Liver (tissue), 9 donors: ENCODE measurements around the gene SPTSSA. TPM values are rescaled to one million over a fixed set of nuclear protein-coding genes. Genes with fewer than 3 reads are reported as not detected.
"Not testable (repeated sequence)": the region's sequence is repeated elsewhere in the genome, so short reads cannot be mapped to it uniquely, and the experiment has no call there.

Source experiments
- DNase-seq: peaks from one replicate; pipeline ENCODE4 v3.0.0-alpha.2; 2017; ENCODE audit warnings: low spot score
- H3K27ac ChIP-seq, 2 donors: one replicate each; pipeline ENCODE4 v1.7.0; 2013; ENCODE audit warnings: inconsistent platforms in 2 of 2, low read length in 2 of 2, control low read depth in 1 of 2, low read depth in 1 of 2, mild to moderate bottlenecking in 1 of 2
- H3K27me3 ChIP-seq, 4 donors: one replicate each; pipeline versions ENCODE4 v1.6.1 to v1.7.0; 2013; ENCODE audit warnings: low read length in 3 of 4, inconsistent platforms in 1 of 4, mild to moderate bottlenecking in 1 of 4, moderate library complexity in 1 of 4; ENCODE audit not compliant: control insufficient read depth in 4 of 4, insufficient read depth in 4 of 4
- H3K36me3 ChIP-seq, 4 donors: one replicate each; pipeline versions ENCODE4 v1.6.1 to v1.7.0; 2013; ENCODE audit warnings: low read length in 3 of 4, mild to moderate bottlenecking in 3 of 4, low read depth in 1 of 4, moderate library complexity in 1 of 4; ENCODE audit not compliant: control insufficient read depth in 4 of 4, insufficient read depth in 3 of 4
- H3K4me1 ChIP-seq, 4 donors: one replicate each; pipeline versions ENCODE4 v1.6.1 to v1.7.0; 2013; ENCODE audit warnings: low read length in 3 of 4, mild to moderate bottlenecking in 3 of 4, moderate library complexity in 1 of 4; ENCODE audit not compliant: control insufficient read depth in 4 of 4, insufficient read depth in 4 of 4
- H3K4me3 ChIP-seq, 3 donors: one replicate each; pipeline versions ENCODE4 v1.6.1 to v1.7.0; 2013; ENCODE audit warnings: low read length in 3 of 3, control low read depth in 1 of 3, low read depth in 1 of 3, mild to moderate bottlenecking in 1 of 3
- H3K9ac ChIP-seq, 2 donors: one replicate each; pipeline ENCODE4 v1.7.0; 2013; ENCODE audit warnings: low read length in 2 of 2, mild to moderate bottlenecking in 2 of 2, moderate library complexity in 2 of 2, control low read depth in 1 of 2, low read depth in 1 of 2
- H3K9me3 ChIP-seq, 4 donors: one replicate each; pipeline versions ENCODE4 v1.6.1 to v1.7.0; 2013; ENCODE audit warnings: low read length in 3 of 4; ENCODE audit not compliant: control insufficient read depth in 4 of 4
- FOXA1 ChIP-seq: IDR thresholded peaks from 2 replicates; pipeline ENCODE4 v1.6.1; 2016; ENCODE audit warnings: antibody characterized with exemption
- FOXA2 ChIP-seq: IDR thresholded peaks from 2 replicates; pipeline ENCODE4 v1.6.1; 2016; ENCODE audit warnings: antibody characterized with exemption
- GABPA ChIP-seq, 2 donors: IDR thresholded peaks in 1 of 2; conservative IDR thresholded peaks in 1 of 2; 2 replicates each; pipeline ENCODE4 v1.6.1; 2016; ENCODE audit warnings: antibody characterized with exemption in 2 of 2, mild to moderate bottlenecking in 1 of 2, moderate library complexity in 1 of 2
- HNF4A ChIP-seq, 2 donors: conservative IDR thresholded peaks; 2 replicates each; pipeline ENCODE4 v1.6.1; 2016; ENCODE audit warnings: antibody characterized with exemption in 2 of 2, mild to moderate bottlenecking in 2 of 2
- HNF4G ChIP-seq: IDR thresholded peaks from 2 replicates; pipeline ENCODE4 v1.6.1; 2016; ENCODE audit warnings: antibody characterized with exemption
- JUND ChIP-seq, 2 donors: IDR thresholded peaks; 2 replicates each; pipeline ENCODE4 v1.6.1; 2016; ENCODE audit warnings: antibody characterized with exemption in 2 of 2
- NR2F2 ChIP-seq: IDR thresholded peaks from 2 replicates; pipeline ENCODE4 v1.6.1; 2016; ENCODE audit warnings: antibody characterized with exemption
- RAD21 ChIP-seq, 2 donors: IDR thresholded peaks; 2 replicates each; pipeline ENCODE4 v1.6.1; 2016; ENCODE audit warnings: antibody characterized with exemption in 2 of 2, mild to moderate bottlenecking in 2 of 2
- RXRA ChIP-seq, 2 donors: IDR thresholded peaks; 2 replicates each; pipeline ENCODE4 v1.6.1; 2017 to 2018; ENCODE audit warnings: antibody characterized with exemption in 2 of 2, mild to moderate bottlenecking in 1 of 2
- SP1 ChIP-seq: IDR thresholded peaks from 2 replicates; pipeline ENCODE4 v1.6.1; 2018; ENCODE audit warnings: antibody characterized with exemption, mild to moderate bottlenecking
- TAF1 ChIP-seq: conservative IDR thresholded peaks from 2 replicates; pipeline ENCODE4 v1.6.1; 2016; ENCODE audit warnings: antibody characterized with exemption, mild to moderate bottlenecking
- YY1 ChIP-seq: IDR thresholded peaks from 2 replicates; pipeline ENCODE4 v1.6.1; 2016; ENCODE audit warnings: antibody characterized with exemption, mild to moderate bottlenecking
- WGBS: extraction: QIAGEN DNeasy Blood & Tissue Kit; methylation state at CpG from one replicate; pipeline ENCODE4 v1.1.7; 2013; 5-methylcytosine and 5-hydroxymethylcytosine counted together
- polyA plus RNA-seq, 2 donors: library from polyadenylated mRNA; stranded (reverse) in 1 of 2; unstranded in 1 of 2; fragments of 200-250 nt in 1 of 2; fragments of >200 nt in 1 of 2; fragmentation: Nextera tagmentation in 1 of 2; extraction: Ambion mirVana in 1 of 2; gene quantifications; one replicate each; pipeline versions ENCODE4 v1.2.1 to v1.2.3, GENCODE V29; 2013 to 2015
- total RNA-seq, 2 donors: library from RNA; depleted of rRNA; stranded (reverse); fragments of >200 nt; gene quantifications; one replicate each; pipeline ENCODE4 v1.2.3, GENCODE V29; 2014
- TF ChIP-seq, protein P1 (sequence below): fragments of 150-350 bp; IDR thresholded peaks from 2 replicates; pipeline ENCODE4 v1.5.1; 2017; ENCODE audit warnings: improper control_type of control experiment, low read depth, low read length; ENCODE audit not compliant: missing input control
- TF ChIP-seq, protein P2 (sequence below): IDR thresholded peaks from 2 replicates; pipeline ENCODE4 v1.6.1; 2016; ENCODE audit warnings: antibody characterized with exemption
- TF ChIP-seq, protein P3 (sequence below): IDR thresholded peaks from 2 replicates; pipeline ENCODE4 v1.6.1; 2016; ENCODE audit warnings: antibody characterized with exemption
- TF ChIP-seq, protein P4 (sequence below): IDR thresholded peaks from 2 replicates; pipeline ENCODE4 v1.6.1; 2016; ENCODE audit warnings: antibody characterized with exemption
- TF ChIP-seq, protein P5 (sequence below): IDR thresholded peaks from 2 replicates; pipeline ENCODE4 v1.6.1; 2016; ENCODE audit warnings: antibody characterized with exemption, mild to moderate bottlenecking
- donor health status: healthy.
- donor health status: healthy.
- donor health status: healthy.
- donor health status: healthy.
- donor health status: healthy.

SPTSSA gene
- total and polyA plus RNA-seq, 4 donors = 9.5 to 15.2 (median 12.1) TPM

DNA sequence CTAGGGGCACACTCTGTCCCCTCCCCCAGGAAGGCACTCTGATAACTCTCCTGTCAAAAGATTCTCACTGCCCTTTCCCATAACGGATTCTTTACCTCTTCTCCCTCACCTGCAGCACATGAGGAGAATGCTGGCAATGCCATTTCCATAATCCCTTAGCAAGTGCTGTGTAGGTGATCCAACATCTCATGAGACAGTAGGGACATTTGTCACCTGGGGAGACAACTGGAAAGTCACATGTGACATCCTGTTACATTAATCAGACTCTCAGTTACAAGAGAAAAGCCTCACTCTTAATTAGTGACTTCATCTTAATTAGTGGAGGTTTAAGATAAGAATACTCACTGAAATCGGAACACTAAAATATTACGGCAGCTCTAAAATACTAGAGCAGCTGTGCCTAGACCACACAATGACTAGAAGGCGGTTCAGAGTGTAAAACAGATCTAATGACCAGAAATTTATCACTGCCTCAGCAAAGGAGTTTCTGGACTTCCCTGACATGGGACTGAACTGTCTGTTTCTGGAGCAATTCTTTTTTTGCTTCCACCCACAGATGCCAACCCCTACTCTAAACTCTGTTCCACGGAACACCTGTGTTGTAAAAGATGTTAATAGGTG lies 75.1 kb downstream of the SPTSSA start:
- Histone ChIP-seq H3K9ac (no peak overlapping the region), H3K9me3 (peaks cover 0 to 1% (median 0%) of the 10 kb centered on the region in 4 donors), H3K27me3 (no peaks in the 10 kb centered on the region), H3K4me1 (no peaks in the 10 kb centered on the region), H3K36me3 (no peaks in the 10 kb centered on the region), H3K4me3 (no peak overlapping the region), H3K27ac (no peak overlapping the region)
- WGBS = 73% methylated on average over 5 of the region's 5 CpGs
- no peak for TF ChIP-seq FOXA1
- TF ChIP-seq NR2F2 = no peak
- no peak for TF ChIP-seq YY1
- TF ChIP-seq, protein P1, sequence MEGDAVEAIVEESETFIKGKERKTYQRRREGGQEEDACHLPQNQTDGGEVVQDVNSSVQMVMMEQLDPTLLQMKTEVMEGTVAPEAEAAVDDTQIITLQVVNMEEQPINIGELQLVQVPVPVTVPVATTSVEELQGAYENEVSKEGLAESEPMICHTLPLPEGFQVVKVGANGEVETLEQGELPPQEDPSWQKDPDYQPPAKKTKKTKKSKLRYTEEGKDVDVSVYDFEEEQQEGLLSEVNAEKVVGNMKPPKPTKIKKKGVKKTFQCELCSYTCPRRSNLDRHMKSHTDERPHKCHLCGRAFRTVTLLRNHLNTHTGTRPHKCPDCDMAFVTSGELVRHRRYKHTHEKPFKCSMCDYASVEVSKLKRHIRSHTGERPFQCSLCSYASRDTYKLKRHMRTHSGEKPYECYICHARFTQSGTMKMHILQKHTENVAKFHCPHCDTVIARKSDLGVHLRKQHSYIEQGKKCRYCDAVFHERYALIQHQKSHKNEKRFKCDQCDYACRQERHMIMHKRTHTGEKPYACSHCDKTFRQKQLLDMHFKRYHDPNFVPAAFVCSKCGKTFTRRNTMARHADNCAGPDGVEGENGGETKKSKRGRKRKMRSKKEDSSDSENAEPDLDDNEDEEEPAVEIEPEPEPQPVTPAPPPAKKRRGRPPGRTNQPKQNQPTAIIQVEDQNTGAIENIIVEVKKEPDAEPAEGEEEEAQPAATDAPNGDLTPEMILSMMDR = no peak
- TF ChIP-seq HNF4G = no peak
- no peak for DNase-seq

DNA sequence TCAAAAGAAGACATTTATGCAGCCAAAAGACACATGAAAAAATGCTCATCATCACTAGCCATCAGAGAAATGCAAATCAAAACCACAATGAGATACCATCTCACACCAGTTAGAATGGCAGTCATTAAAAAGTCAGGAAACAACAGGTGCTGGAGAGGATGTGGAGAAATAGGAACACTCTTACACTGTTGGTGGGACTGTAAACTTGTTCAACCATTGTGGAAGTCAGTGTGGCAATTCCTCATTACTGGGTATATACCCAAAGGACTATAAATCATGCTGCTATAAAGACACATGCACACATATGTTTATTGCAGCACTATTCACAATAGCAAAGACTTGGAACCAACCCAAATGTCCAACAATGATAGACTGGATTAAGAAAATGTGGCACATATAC lies 76.2 kb downstream of the SPTSSA start:
- H3K9me3 ChIP-seq, DNase-seq, H3K27ac ChIP-seq, H3K4me3 ChIP-seq, H3K27me3 ChIP-seq, H3K36me3 ChIP-seq, H3K4me1 ChIP-seq, H3K9ac ChIP-seq: not testable (repeated sequence)

DNA sequence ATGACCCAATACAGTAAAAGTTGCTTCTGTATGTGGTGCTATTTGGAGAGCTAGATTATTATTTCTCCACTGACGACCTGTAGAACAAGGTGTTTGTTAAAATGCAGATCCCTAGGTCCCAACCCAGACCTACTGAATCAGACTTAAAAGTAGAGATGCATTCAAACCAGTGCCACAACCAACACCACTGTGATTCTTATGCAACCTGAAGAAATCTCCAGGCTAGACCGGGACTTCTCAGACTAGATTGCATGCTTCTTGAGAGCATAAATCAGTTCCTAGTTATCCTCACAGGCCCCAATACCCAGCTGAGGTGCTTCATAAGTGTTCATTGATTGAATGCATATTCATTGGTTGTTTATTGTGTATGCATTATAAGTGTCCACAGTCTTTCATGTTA lies 78.2 kb downstream of the SPTSSA start:
- no peaks in the 10 kb centered on the region for H3K4me1 ChIP-seq
- H3K36me3 ChIP-seq = no peaks in the 10 kb centered on the region
- no peaks in the 10 kb centered on the region for H3K27me3 ChIP-seq
- no peaks in the 10 kb centered on the region for H3K9me3 ChIP-seq
- H3K4me3 ChIP-seq = no peak overlapping the region
- no peak overlapping the region for H3K9ac ChIP-seq
- DNase-seq = no peak
- TF ChIP-seq, protein P2, sequence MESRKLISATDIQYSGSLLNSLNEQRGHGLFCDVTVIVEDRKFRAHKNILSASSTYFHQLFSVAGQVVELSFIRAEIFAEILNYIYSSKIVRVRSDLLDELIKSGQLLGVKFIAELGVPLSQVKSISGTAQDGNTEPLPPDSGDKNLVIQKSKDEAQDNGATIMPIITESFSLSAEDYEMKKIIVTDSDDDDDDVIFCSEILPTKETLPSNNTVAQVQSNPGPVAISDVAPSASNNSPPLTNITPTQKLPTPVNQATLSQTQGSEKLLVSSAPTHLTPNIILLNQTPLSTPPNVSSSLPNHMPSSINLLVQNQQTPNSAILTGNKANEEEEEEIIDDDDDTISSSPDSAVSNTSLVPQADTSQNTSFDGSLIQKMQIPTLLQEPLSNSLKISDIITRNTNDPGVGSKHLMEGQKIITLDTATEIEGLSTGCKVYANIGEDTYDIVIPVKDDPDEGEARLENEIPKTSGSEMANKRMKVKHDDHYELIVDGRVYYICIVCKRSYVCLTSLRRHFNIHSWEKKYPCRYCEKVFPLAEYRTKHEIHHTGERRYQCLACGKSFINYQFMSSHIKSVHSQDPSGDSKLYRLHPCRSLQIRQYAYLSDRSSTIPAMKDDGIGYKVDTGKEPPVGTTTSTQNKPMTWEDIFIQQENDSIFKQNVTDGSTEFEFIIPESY = no peak
- TF ChIP-seq SP1 (no peak), YY1 (no peak), HNF4G (no peak), RAD21 (IDR thresholded peaks at IDR 0.05) (no peak), FOXA1 (no peak), HNF4A (conservative IDR thresholded peaks at IDR 0.05) (no peak), FOXA2 (no peak), NR2F2 (no peak), RXRA (IDR thresholded peaks at IDR 0.05) (no peak), JUND (IDR thresholded peaks at IDR 0.05) (no peak), TAF1 (no peak), GABPA (IDR thresholded peaks at IDR 0.05 in 1 of 2, conservative IDR thresholded peaks at IDR 0.05 in 1 of 2) (no peak)
- TF ChIP-seq, protein P3, sequence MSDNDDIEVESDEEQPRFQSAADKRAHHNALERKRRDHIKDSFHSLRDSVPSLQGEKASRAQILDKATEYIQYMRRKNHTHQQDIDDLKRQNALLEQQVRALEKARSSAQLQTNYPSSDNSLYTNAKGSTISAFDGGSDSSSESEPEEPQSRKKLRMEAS = no peak
- TF ChIP-seq, protein P4, sequence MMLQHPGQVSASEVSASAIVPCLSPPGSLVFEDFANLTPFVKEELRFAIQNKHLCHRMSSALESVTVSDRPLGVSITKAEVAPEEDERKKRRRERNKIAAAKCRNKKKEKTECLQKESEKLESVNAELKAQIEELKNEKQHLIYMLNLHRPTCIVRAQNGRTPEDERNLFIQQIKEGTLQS = no peak
- TF ChIP-seq, protein P1 = no peak
- TF ChIP-seq, protein P5, sequence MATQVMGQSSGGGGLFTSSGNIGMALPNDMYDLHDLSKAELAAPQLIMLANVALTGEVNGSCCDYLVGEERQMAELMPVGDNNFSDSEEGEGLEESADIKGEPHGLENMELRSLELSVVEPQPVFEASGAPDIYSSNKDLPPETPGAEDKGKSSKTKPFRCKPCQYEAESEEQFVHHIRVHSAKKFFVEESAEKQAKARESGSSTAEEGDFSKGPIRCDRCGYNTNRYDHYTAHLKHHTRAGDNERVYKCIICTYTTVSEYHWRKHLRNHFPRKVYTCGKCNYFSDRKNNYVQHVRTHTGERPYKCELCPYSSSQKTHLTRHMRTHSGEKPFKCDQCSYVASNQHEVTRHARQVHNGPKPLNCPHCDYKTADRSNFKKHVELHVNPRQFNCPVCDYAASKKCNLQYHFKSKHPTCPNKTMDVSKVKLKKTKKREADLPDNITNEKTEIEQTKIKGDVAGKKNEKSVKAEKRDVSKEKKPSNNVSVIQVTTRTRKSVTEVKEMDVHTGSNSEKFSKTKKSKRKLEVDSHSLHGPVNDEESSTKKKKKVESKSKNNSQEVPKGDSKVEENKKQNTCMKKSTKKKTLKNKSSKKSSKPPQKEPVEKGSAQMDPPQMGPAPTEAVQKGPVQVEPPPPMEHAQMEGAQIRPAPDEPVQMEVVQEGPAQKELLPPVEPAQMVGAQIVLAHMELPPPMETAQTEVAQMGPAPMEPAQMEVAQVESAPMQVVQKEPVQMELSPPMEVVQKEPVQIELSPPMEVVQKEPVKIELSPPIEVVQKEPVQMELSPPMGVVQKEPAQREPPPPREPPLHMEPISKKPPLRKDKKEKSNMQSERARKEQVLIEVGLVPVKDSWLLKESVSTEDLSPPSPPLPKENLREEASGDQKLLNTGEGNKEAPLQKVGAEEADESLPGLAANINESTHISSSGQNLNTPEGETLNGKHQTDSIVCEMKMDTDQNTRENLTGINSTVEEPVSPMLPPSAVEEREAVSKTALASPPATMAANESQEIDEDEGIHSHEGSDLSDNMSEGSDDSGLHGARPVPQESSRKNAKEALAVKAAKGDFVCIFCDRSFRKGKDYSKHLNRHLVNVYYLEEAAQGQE = no peak
- no peak overlapping the region for H3K27ac ChIP-seq
- WGBS = 69% methylated on average over 2 of the region's 2 CpGs
